K562 (cell line): Measurements from ENCODE around the gene MATK. TPM values are rescaled to one million over a fixed set of nuclear protein-coding genes. Genes with fewer than 3 reads are reported as not detected.

ENCODE experiments used
- AFF4 ChIP-seq: sonication (generic); formaldehyde crosslinking; IDR thresholded peaks from 2 replicates; pipeline ENCODE4 v1.8.0; 2023; ENCODE audit warnings: mild to moderate bottlenecking, missing genetic modification reagents
- ATF3 ChIP-seq, 2 experiments: fragments of 450-650 bp in 1 of 2; sonication (generic) in 1 of 2; formaldehyde crosslinking in 1 of 2; IDR thresholded peaks in 1 of 2; conservative IDR thresholded peaks in 1 of 2; 2 replicates each; pipeline versions ENCODE4 v1.6.1 to v1.8.1; 2016 to 2023; ENCODE audit warnings: mild to moderate bottlenecking in 2 of 2, moderate library complexity in 2 of 2, inconsistent platforms in 1 of 2, missing genetic modification reagents in 1 of 2
- ATF7 ChIP-seq: fragments of 450-650 bp; IDR thresholded peaks from 2 replicates; pipeline ENCODE4 v1.7.1; 2014; ENCODE audit warnings: mild to moderate bottlenecking, moderate library complexity
- E2F6 ChIP-seq, 2 experiments: IDR thresholded peaks; 2 replicates each; pipeline ENCODE4 v1.6.1; 2011; ENCODE audit warnings: borderline replicate concordance in 1 of 2, control low read depth in 1 of 2, low read depth in 1 of 2, low read length in 1 of 2, mild to moderate bottlenecking in 1 of 2, mixed read lengths in 1 of 2, moderate library complexity in 1 of 2; ENCODE audit not compliant: insufficient read depth in 1 of 2, insufficient read length in 1 of 2, poor library complexity in 1 of 2, severe bottlenecking in 1 of 2; ENCODE audit errors: extremely low read depth in 1 of 2
- ELK1 ChIP-seq: sonication (generic); formaldehyde crosslinking; IDR thresholded peaks from 2 replicates; pipeline ENCODE4 v1.8.1; 2022; ENCODE audit warnings: missing genetic modification reagents
- ELK3 ChIP-seq: fragments of 450-650 bp; formaldehyde crosslinking; IDR thresholded peaks from 2 replicates; pipeline ENCODE4 v1.4.0; 2020; ENCODE audit warnings: mild to moderate bottlenecking
- ESRRA ChIP-seq: fragments of 450-650 bp; IDR thresholded peaks from 2 replicates; pipeline ENCODE4 v1.6.1; 2014; ENCODE audit warnings: low read depth, mild to moderate bottlenecking, moderate library complexity, borderline replicate concordance
- FOXM1 ChIP-seq, 2 experiments: fragments of 450-650 bp in 1 of 2; sonication (generic) in 1 of 2; formaldehyde crosslinking in 1 of 2; IDR thresholded peaks; 2 replicates each; pipeline versions ENCODE4 v1.6.1 to v1.9.0; 2017 to 2022; ENCODE audit warnings: low read depth in 2 of 2, mild to moderate bottlenecking in 2 of 2, missing genetic modification reagents in 1 of 2, moderate library complexity in 1 of 2
- GTF2A2 ChIP-seq: IDR thresholded peaks from 2 replicates; pipeline ENCODE4 v1.6.1; 2016; ENCODE audit warnings: mild to moderate bottlenecking, missing genetic modification characterization, missing compliant biosample characterization
- ILK ChIP-seq: fragments of 450-650 bp; IDR thresholded peaks from 2 replicates; pipeline ENCODE4 v1.6.1; 2016; ENCODE audit warnings: missing genetic modification characterization, low read depth, mild to moderate bottlenecking, missing compliant biosample characterization, moderate library complexity, borderline replicate concordance
- JUND ChIP-seq, 2 experiments: IDR thresholded peaks; 2 replicates in 1 of 2; 3 replicates in 1 of 2; pipeline ENCODE4 v1.6.1; 2011; ENCODE audit warnings: borderline replicate concordance in 2 of 2, low read depth in 2 of 2, low read length in 2 of 2, improper control_type of control experiment in 1 of 2, missing biosample characterization in 1 of 2, missing genetic modification characterization in 1 of 2, missing genetic modification reagents in 1 of 2
- MAFF ChIP-seq: IDR thresholded peaks from 2 replicates; pipeline ENCODE4 v1.6.1; 2012; ENCODE audit warnings: low read length, improper control_type of control experiment
- MAFK ChIP-seq: IDR thresholded peaks from 2 replicates; pipeline ENCODE4 v1.6.1; 2011; ENCODE audit warnings: low read length, improper control_type of control experiment
- MCM5 ChIP-seq: fragments of 450-650 bp; IDR thresholded peaks from 2 replicates; pipeline ENCODE4 v1.6.1; 2016; ENCODE audit warnings: low read depth
- ZKSCAN1 ChIP-seq: fragments of 150-350 bp; IDR thresholded peaks from 2 replicates; pipeline ENCODE4 v1.6.1; 2016; ENCODE audit warnings: low read depth, low read length
- ZNF384 ChIP-seq: IDR thresholded peaks from 2 replicates; pipeline ENCODE4 v1.6.1; 2012; ENCODE audit warnings: low read depth, low read length, improper control_type of control experiment
- polyA plus RNA-seq, 8 experiments: library from polyadenylated mRNA; depleted of rRNA in 4 of 8; stranded (reverse) in 5 of 8; unstranded in 3 of 8; fragments of >200 nt; fragmentation: Nextera tagmentation in 2 of 8; fragmentation: Illumina TruSeq in 1 of 8; extraction: Ambion mirVana in 2 of 8; extraction: Trizol in 1 of 8; gene quantifications; 2 replicates each; pipeline versions ENCODE4 v1.2.1 to v1.2.3, GENCODE V29; 2011 to 2014; ENCODE audit warnings: inconsistent platforms in 1 of 8, missing spikeins in 1 of 8
- total RNA-seq, 7 experiments: library from RNA; depleted of rRNA in 6 of 7; stranded (reverse); fragments of >200 nt in 6 of 7; fragmentation: Illumina TruSeq in 2 of 7; extraction: Trizol in 2 of 7; gene quantifications; 2 replicates each; pipeline versions ENCODE4 v1.2.1 to v1.2.3, GENCODE V29; 2011 to 2021; ENCODE audit warnings: low replicate concordance in 1 of 7

Gene MATK
- total and polyA plus RNA-seq, 9 of the 15 experiments (the other 6 are each of a cell fraction or from before 2014, with no cell fraction given), result 0.08 to 41.5 (median 21.4) TPM

- no peak for TF ChIP-seq ELK1 (CRISPR knock-in tag)
- no peak for TF ChIP-seq FOXM1 (IDR thresholded peaks at IDR 0.05; ENCODE audit: low read depth)
- TF ChIP-seq FOXM1 (CRISPR knock-in tag; IDR thresholded peaks at IDR 0.05; ENCODE audit: low read depth), result no peak
- no peak for TF ChIP-seq ELK3
- no peak for TF ChIP-seq ZKSCAN1
- peak; percentile 21; the same call in 1 of the 2 replicates for TF ChIP-seq MAFK
- TF ChIP-seq MCM5, result no peak
- no peak for TF ChIP-seq E2F6 (IDR thresholded peaks at IDR 0.05; ENCODE audit: borderline replicate concordance in 1 of 2, extremely low read depth in 1 of 2, insufficient read depth in 1 of 2, insufficient read length in 1 of 2, low read depth in 1 of 2, low read length in 1 of 2, poor library complexity in 1 of 2, severe bottlenecking in 1 of 2)
- no peak for TF ChIP-seq GTF2A2 (tag)
- TF ChIP-seq MAFF, result peak; percentile 29; the same call in 1 of the 2 replicates
- peak; percentile 84 for TF ChIP-seq ATF3 (IDR thresholded peaks at IDR 0.05)
- no peak for TF ChIP-seq ATF3 (CRISPR knock-in tag; conservative IDR thresholded peaks at IDR 0.05)
- TF ChIP-seq JUND (IDR thresholded peaks at IDR 0.05; ENCODE audit: borderline replicate concordance, low read depth, low read length), result peak; percentile 66
- peak; percentile 58; the same call in 2 of the 3 replicates for TF ChIP-seq JUND (tag; IDR thresholded peaks at IDR 0.05; ENCODE audit: borderline replicate concordance, low read depth, low read length)
- no peak for TF ChIP-seq ILK (tag)
- no peak for TF ChIP-seq ZNF384
- peak; percentile 64 for TF ChIP-seq ATF7
- peak; percentile 88 for TF ChIP-seq ESRRA
- TF ChIP-seq AFF4 (CRISPR knock-in tag), result no peak
These were observed 50.0 kb downstream of the MATK start (continued) for GRCh38 chr19:3736106-3736724.
